HepG2 (cell line): ENCODE measurements around the gene CPT1B. TPM values are rescaled to one million over a fixed set of nuclear protein-coding genes. Genes with fewer than 3 reads are reported as not detected.

ENCODE experiments used
- AHDC1 ChIP-seq: sonication (generic); formaldehyde crosslinking; IDR thresholded peaks from 2 replicates; pipeline ENCODE4 v1.5.1; 2020; ENCODE audit warnings: mild to moderate bottlenecking, missing genetic modification reagents, borderline replicate concordance
- ATRX ChIP-seq: sonication (generic); formaldehyde crosslinking; IDR thresholded peaks from 2 replicates; pipeline ENCODE4 v1.4.0; 2020; ENCODE audit warnings: missing genetic modification reagents, borderline replicate concordance
- BCL3 ChIP-seq: sonication (generic); formaldehyde crosslinking; IDR thresholded peaks from 2 replicates; pipeline ENCODE4 v1.5.1; 2020; ENCODE audit warnings: mild to moderate bottlenecking, missing genetic modification reagents, moderate library complexity
- CENPBD1 ChIP-seq: sonication (generic); formaldehyde crosslinking; IDR thresholded peaks from 2 replicates; pipeline ENCODE4 v1.8.0; 2022; ENCODE audit warnings: missing genetic modification reagents, low read depth, mild to moderate bottlenecking, borderline replicate concordance
- FOXC1 ChIP-seq: sonication (generic); formaldehyde crosslinking; IDR thresholded peaks from 2 replicates; pipeline ENCODE4 v1.8.0; 2022; ENCODE audit warnings: mild to moderate bottlenecking, missing genetic modification reagents, borderline replicate concordance
- FOXK2 ChIP-seq: fragments of 450-650 bp; IDR thresholded peaks from 2 replicates; pipeline ENCODE4 v1.6.1; 2016
- FOXO4 ChIP-seq: sonication (generic); formaldehyde crosslinking; conservative IDR thresholded peaks from 2 replicates; pipeline ENCODE4 v1.8.1; 2023; ENCODE audit warnings: missing genetic modification reagents
- HMGA1 ChIP-seq: sonication (generic); formaldehyde crosslinking; conservative IDR thresholded peaks from 2 replicates; pipeline ENCODE4 v1.4.0; 2020; ENCODE audit warnings: missing genetic modification reagents
- HOXA5 ChIP-seq: sonication (generic); formaldehyde crosslinking; IDR thresholded peaks from 2 replicates; pipeline ENCODE4 v1.4.0; 2020; ENCODE audit warnings: missing genetic modification reagents
- KLF16 ChIP-seq, 2 experiments: sonication (generic) in 1 of 2; formaldehyde crosslinking in 1 of 2; IDR thresholded peaks; 2 replicates each; pipeline versions ENCODE4 v1.6.1 to v1.8.0; 2016 to 2023; ENCODE audit warnings: missing genetic modification reagents in 2 of 2, missing compliant biosample characterization in 1 of 2
- LCORL ChIP-seq, 2 experiments: fragments of 450-650 bp in 1 of 2; sonication (generic) in 1 of 2; formaldehyde crosslinking in 1 of 2; IDR thresholded peaks; 2 replicates each; pipeline versions ENCODE4 v1.5.0 to v1.6.1; 2017 to 2020; ENCODE audit warnings: antibody characterized with exemption in 1 of 2, missing genetic modification reagents in 1 of 2
- NAIF1 ChIP-seq: sonication (generic); formaldehyde crosslinking; IDR thresholded peaks from 2 replicates; pipeline ENCODE4 v1.5.0; 2020; ENCODE audit warnings: mild to moderate bottlenecking, missing genetic modification reagents, borderline replicate concordance
- NFATC3 ChIP-seq: sonication (generic); formaldehyde crosslinking; IDR thresholded peaks from 2 replicates; pipeline ENCODE4 v1.5.1; 2020; ENCODE audit warnings: mild to moderate bottlenecking, missing genetic modification reagents
- RFXANK ChIP-seq: IDR thresholded peaks from 2 replicates; pipeline ENCODE4 v1.6.1; 2016
- SCMH1 ChIP-seq: sonication (generic); formaldehyde crosslinking; IDR thresholded peaks from 2 replicates; pipeline ENCODE4 v1.9.0; 2021; ENCODE audit warnings: missing genetic modification reagents, mild to moderate bottlenecking, borderline replicate concordance
- SP1 ChIP-seq, 2 experiments: fragments of 450-650 bp in 1 of 2; sonication (generic) in 1 of 2; formaldehyde crosslinking in 1 of 2; IDR thresholded peaks; 2 replicates each; pipeline versions ENCODE4 v1.4.0 to v1.6.1; 2016 to 2020; ENCODE audit warnings: missing genetic modification reagents in 1 of 2
- SYNCRIP ChIP-seq: fragments of 200-400 bp; formaldehyde crosslinking; IDR thresholded peaks from 2 replicates; pipeline ENCODE4 v1.6.1; 2018; ENCODE audit warnings: mild to moderate bottlenecking, low read depth, low read length; ENCODE audit not compliant: insufficient read depth
- ZNF205 ChIP-seq: IDR thresholded peaks from 2 replicates; pipeline ENCODE4 v1.6.1; 2018; ENCODE audit warnings: missing biosample characterization, missing genetic modification reagents
- ZNF3 ChIP-seq: IDR thresholded peaks from 2 replicates; pipeline ENCODE4 v1.7.0; 2017; ENCODE audit warnings: inconsistent platforms
- ZNF337 ChIP-seq: sonication (generic); formaldehyde crosslinking; IDR thresholded peaks from 2 replicates; pipeline ENCODE4 v1.5.1; 2020; ENCODE audit warnings: missing genetic modification reagents, low read depth, mild to moderate bottlenecking, borderline replicate concordance
- ZNF616 ChIP-seq: sonication (generic); formaldehyde crosslinking; IDR thresholded peaks from 2 replicates; pipeline ENCODE4 v1.5.0; 2020; ENCODE audit warnings: low read depth, mild to moderate bottlenecking, missing genetic modification reagents
- polyA plus RNA-seq, 8 experiments: library from polyadenylated mRNA; depleted of rRNA in 3 of 8; stranded (reverse) in 7 of 8; unstranded in 1 of 8; fragments of >200 nt; fragmentation: Illumina TruSeq in 4 of 8; extraction: Trizol in 4 of 8; gene quantifications; 2 replicates each; pipeline versions ENCODE4 v1.2.1 to v1.2.3, GENCODE V29; 2011 to 2016; ENCODE audit warnings: low read depth in 4 of 8, missing spikeins in 1 of 8, mixed read lengths in 1 of 8; ENCODE audit not compliant: insufficient read depth in 1 of 8
- total RNA-seq, 5 experiments: library from RNA; depleted of rRNA; stranded (reverse); fragments of >200 nt; fragmentation: Illumina TruSeq; extraction: Trizol; gene quantifications; 2 replicates each; pipeline ENCODE4 v1.2.3, GENCODE V29; 2016; ENCODE audit warnings: low read depth in 1 of 5

The CPT1B gene
- total and polyA plus RNA-seq, 2 of the 13 experiments (the other 11 are each of a cell fraction or from before 2014, with no cell fraction given): 9.2 to 19.5 TPM

GRCh38 chr22:50582493-50583293 lies 4.5 kb upstream of the CPT1B start, which contains the start of gene CHKB (continued):
- TF ChIP-seq LCORL (IDR thresholded peaks at IDR 0.05) (no peak), LCORL (CRISPR knock-in tag; IDR thresholded peaks at IDR 0.05) (peak; percentile 60; the same call in 1 of the 2 replicates), SYNCRIP (no peak), ATRX (no peak), ZNF205 (CRISPR knock-in tag) (no peak), SP1 (IDR thresholded peaks at IDR 0.05) (no peak), SP1 (CRISPR knock-in tag; IDR thresholded peaks at IDR 0.05) (peak; percentile 83), ZNF616 (CRISPR knock-in tag) (no peak), NAIF1 (no peak), HOXA5 (CRISPR knock-in tag) (peak; percentile 64), FOXK2 (no peak), NFATC3 (0 out of 2 replicates have a peak, but pooled peaks have one; percentile 24), HMGA1 (CRISPR knock-in tag) (no peak), FOXO4 (CRISPR knock-in tag) (no peak), ZNF3 (CRISPR knock-in tag) (no peak), BCL3 (CRISPR knock-in tag) (peak; percentile 71; the same call in 1 of the 2 replicates), KLF16 (CRISPR knock-in tag; IDR thresholded peaks at IDR 0.05) (no peak; a peak in 1 of 4 replicates), FOXC1 (CRISPR knock-in tag) (peak; percentile 53), CENPBD1 (CRISPR knock-in tag) (no peak), AHDC1 (no peak), RFXANK (no peak), ZNF337 (CRISPR knock-in tag) (peak; percentile 87), SCMH1 (CRISPR knock-in tag) (no peak)
